Heart right ventricle (tissue), 16 donors: ENCODE measurements around the gene CDK13. TPM values are rescaled to one million over a fixed set of nuclear protein-coding genes. Genes with fewer than 3 reads are reported as not detected.

ENCODE experiments used
- ATAC-seq, 8 donors: fragments of 200-7000 bp; cut with Tn5 transposase; one replicate each; pipeline ENCODE4 v1.9.1; 2020; ENCODE audit warnings: mild to moderate bottlenecking in 8 of 8, moderate library complexity in 8 of 8, moderate number of reproducible peaks in 1 of 8
- DNase-seq, 2 donors: peaks; one replicate each; pipeline ENCODE4 v3.0.0-alpha.2; 2020
- H3K27ac ChIP-seq, 10 donors: fragments of 200-600 bp; sonication (generic) in 2 of 10; one replicate each; pipeline versions ENCODE4 v1.5.0 to v1.8.0; 2020 to 2022; ENCODE audit warnings: mild to moderate bottlenecking in 3 of 10
- H3K27me3 ChIP-seq, 7 donors: fragments of 200-600 bp; one replicate each; pipeline ENCODE4 v1.8.0; 2021 to 2022; ENCODE audit warnings: mild to moderate bottlenecking in 2 of 7
- H3K36me3 ChIP-seq, 9 donors: fragments of 200-600 bp; sonication (generic) in 1 of 9; one replicate each; pipeline versions ENCODE4 v1.5.0 to v1.8.0; 2020 to 2022; ENCODE audit warnings: mild to moderate bottlenecking in 2 of 9
- H3K4me1 ChIP-seq, 9 donors: fragments of 200-600 bp; sonication (generic) in 1 of 9; one replicate each; pipeline versions ENCODE4 v1.5.0 to v1.8.0; 2020 to 2022; ENCODE audit warnings: mild to moderate bottlenecking in 4 of 9
- H3K4me3 ChIP-seq, 10 donors: fragments of 200-600 bp; sonication (generic) in 2 of 10; one replicate each; pipeline versions ENCODE4 v1.5.0 to v1.8.0; 2020 to 2022; ENCODE audit warnings: mild to moderate bottlenecking in 7 of 10, moderate library complexity in 2 of 10
- H3K9me3 ChIP-seq, 11 donors: fragments of 200-600 bp in 10 of 11; sonication (generic) in 2 of 11; one replicate each; pipeline versions ENCODE4 v1.5.0 to v1.8.0; 2013 to 2022; ENCODE audit warnings: mild to moderate bottlenecking in 2 of 11, control low read depth in 1 of 11, moderate library complexity in 1 of 11
- CTCF ChIP-seq, 9 donors: fragments of 200-600 bp; sonication (generic) in 2 of 9; IDR thresholded peaks; one replicate each; pipeline versions ENCODE4 v1.5.0 to v1.8.0; 2021 to 2022; ENCODE audit warnings: antibody characterized with exemption in 9 of 9, mild to moderate bottlenecking in 5 of 9, moderate library complexity in 1 of 9
- WGBS, 2 donors: extraction: QIAGEN DNeasy Blood & Tissue Kit; methylation state at CpG; one replicate each; pipeline ENCODE4 v1.1.7; 2013; ENCODE audit warnings: inconsistent platforms in 1 of 2; 5-methylcytosine and 5-hydroxymethylcytosine counted together
- intact Hi-C, 10 donors: fragments of 100-400 bp; cut with DNase I; formaldehyde crosslinking; loops; one replicate each; pipeline versions ENCODE4 v1.11.1 to v1.14.2; 2022
- polyA plus RNA-seq, 2 donors: library from polyadenylated mRNA; stranded (reverse); fragments of 200-250 nt; gene quantifications; one replicate each; pipeline ENCODE4 v1.2.3, GENCODE V29; 2013
- total RNA-seq, 10 donors: library from RNA; stranded (reverse); fragmentation: NEBNext Ultra II Directional in 3 of 10; extraction: Animal tissue kit (Norgen Biotek cat#: 25700) in 3 of 10; gene quantifications; one replicate each; pipeline versions ENCODE4 v1.2.1 to v1.2.4, GENCODE V29; 2021 to 2023
- donor health status: Arrhythmogenic right ventricular cardiomyopathy.
- donor health status: ischemic (EF 13 %, LVEDD 7.1; RV severe dilation, severe dysfunction).
- donor health status: healthy with polysubstance abuse.
- donor health status: DM: no; HTN: yes; CAD: no.
- donor health status: DM: no; HTN: no; CAD: no.
- donor health status: ischemic (EF 25% LVEDD 6.9; RV normal size, moderate dysfunction).
- donor health status: ischemic (EF 25% LVEDD 5.7; RV mildly dilated, moderate dysfunction).
- donor health status: healthy.
- donor health status: DM: yes; HTN: yes; CAD: no.
- donor health status: Ischemic cardiomyopathy.
- donor health status: ischemic (EF 35%, LVEDD 5.7; RV mildly dilated, moderate dysfunction).
- donor health status: nonischemic (EF 11% LVEDD 7.7; RV severe dilation, severe dysfunction).
- donor health status: DM: yes; HTN: yes; CAD: no.
- donor health status: PGD.
- donor health status: ischemic (EF 29% LVEDD 5.4; RV normal size, mild dysfunction).
- donor health status: nonischemic (EF 23%, LVEDD 6.1; RV moderate dilation, normal function).

The CDK13 gene
- total and polyA plus RNA-seq, 12 donors = 10.2 to 28.8 (median 22.4) TPM

- 55 to 56% methylated on average over 7 of the region's 7 CpGs for WGBS, 2 donors
- Histone ChIP-seq H3K4me3 (no peak overlapping the region), H3K27ac (no peak overlapping the region), H3K4me1 (no peaks in the 10 kb centered on the region), H3K27me3 (peaks cover 0 to 3% (median 0%) of the 10 kb centered on the region in 7 donors), H3K9me3 (no peaks in the 10 kb centered on the region), H3K36me3 (no peaks in the 10 kb centered on the region)
- ATAC-seq = no peak
- TF ChIP-seq CTCF (IDR thresholded peaks at IDR 0.05) = no peak
- no peak for DNase-seq
- intact Hi-C loops = no loop called here
Observed at GRCh38 chr7:39921506-39922175, 28.4 kb upstream of the CDK13 start.

- H3K27ac ChIP-seq = no peak overlapping the region
- no peak for ATAC-seq
- H3K27me3 ChIP-seq = peaks cover 0 to 3% (median 0%) of the 10 kb centered on the region in 7 donors
- no peak for DNase-seq
- 84 to 86% methylated on average over 3 of the region's 3 CpGs for WGBS, 2 donors
- H3K4me3 ChIP-seq = no peak overlapping the region
- no peak for TF ChIP-seq CTCF (IDR thresholded peaks at IDR 0.05)
- no peaks in the 10 kb centered on the region for H3K4me1 ChIP-seq
- H3K36me3 ChIP-seq = no peaks in the 10 kb centered on the region
- H3K9me3 ChIP-seq = no peaks in the 10 kb centered on the region
- intact Hi-C loops = no loop called here
Observed at GRCh38 chr7:39922580-39922979, 27.5 kb upstream of the CDK13 start.

GRCh38 chr7:39923091-39923490 lies 27.0 kb upstream of the CDK13 start:
- intact Hi-C loops = no loop called here
- no peak overlapping the region for H3K4me3 ChIP-seq
- no peak for DNase-seq
- TF ChIP-seq CTCF (IDR thresholded peaks at IDR 0.05) = no peak
- H3K27ac ChIP-seq = no peak overlapping the region
- H3K27me3 ChIP-seq = peaks cover 0 to 3% (median 0%) of the 10 kb centered on the region in 7 donors
- H3K36me3 ChIP-seq = no peaks in the 10 kb centered on the region
- 61 to 78% methylated on average over 1 of the region's 1 CpG for WGBS, 2 donors
- no peaks in the 10 kb centered on the region for H3K4me1 ChIP-seq
- H3K9me3 ChIP-seq = no peaks in the 10 kb centered on the region
- no peak for ATAC-seq

- WGBS, 2 donors = 93 to 97% methylated on average over 2 of the region's 2 CpGs
- intact Hi-C loops = no loop called here
- ATAC-seq (no peak), DNase-seq (no peak)
- Histone ChIP-seq H3K36me3 (no peaks in the 10 kb centered on the region), H3K9me3 (no peaks in the 10 kb centered on the region), H3K4me1 (no peaks in the 10 kb centered on the region), H3K4me3 (no peak overlapping the region), H3K27ac (no peak overlapping the region), H3K27me3 (peaks cover 0 to 3% (median 0%) of the 10 kb centered on the region in 7 donors)
- no peak for TF ChIP-seq CTCF (IDR thresholded peaks at IDR 0.05)
Observed at GRCh38 chr7:39924122-39924521, 25.9 kb upstream of the CDK13 start.
